GM23338 (cell line): ENCODE data around the gene GCH1. TPM values are rescaled to one million over a fixed set of nuclear protein-coding genes. Genes with fewer than 3 reads are reported as not detected.

Source experiments
- ATAC-seq: fragments of 200-7000 bp; cut with Tn5 transposase; 3 replicates; pipeline ENCODE4 v1.9.1; 2020
- DNase-seq: peaks from one replicate; pipeline ENCODE4 v3.0.0-alpha.2; 2015; ENCODE audit warnings: low spot score
- H2AFZ ChIP-seq: fragments of 200-600 bp; sonication (generic); 2 replicates; pipeline ENCODE4 v1.8.0; 2016; ENCODE audit warnings: antibody characterized with exemption, mild to moderate bottlenecking, moderate library complexity
- H3F3A ChIP-seq: fragments of 200-600 bp; sonication (generic); replicated peaks from 2 replicates; pipeline ENCODE4 v1.8.0; 2017; ENCODE audit warnings: antibody characterized with exemption, mixed run types, low read depth
- H3K27ac ChIP-seq: fragments of 200-600 bp; sonication (generic); 2 replicates; pipeline ENCODE4 v1.6.1; 2016; ENCODE audit warnings: low read depth
- H3K27me3 ChIP-seq: fragments of 200-600 bp; sonication (generic); 2 replicates; pipeline ENCODE4 v1.8.0; 2016; ENCODE audit warnings: mild to moderate bottlenecking, mixed run types, moderate library complexity; ENCODE audit not compliant: insufficient read depth
- H3K36me3 ChIP-seq: fragments of 200-600 bp; sonication (generic); 2 replicates; pipeline ENCODE4 v1.8.0; 2016; ENCODE audit warnings: mild to moderate bottlenecking; ENCODE audit not compliant: insufficient read depth
- H3K4me1 ChIP-seq: fragments of 200-600 bp; sonication (generic); 2 replicates; pipeline ENCODE4 v1.8.0; 2016; ENCODE audit warnings: mild to moderate bottlenecking, moderate library complexity; ENCODE audit not compliant: insufficient read depth
- H3K4me2 ChIP-seq: fragments of 200-600 bp; sonication (generic); 2 replicates; pipeline ENCODE4 v1.7.1; 2017; ENCODE audit warnings: mixed run types
- H3K4me3 ChIP-seq: fragments of 200-600 bp; sonication (generic); 2 replicates; pipeline ENCODE4 v1.6.1; 2016; ENCODE audit warnings: mixed run types
- H3K79me2 ChIP-seq: fragments of 200-600 bp; sonication (generic); replicated peaks from 2 replicates; pipeline ENCODE4 v1.8.0; 2017; ENCODE audit warnings: mild to moderate bottlenecking; ENCODE audit not compliant: insufficient read depth
- H3K9me2 ChIP-seq: fragments of 200-600 bp; sonication (generic); 2 replicates; pipeline ENCODE4 v1.8.0; 2017; ENCODE audit not compliant: insufficient read depth
- H4K20me1 ChIP-seq: fragments of 200-600 bp; sonication (generic); replicated peaks from 2 replicates; pipeline ENCODE4 v1.8.0; 2017; ENCODE audit warnings: mild to moderate bottlenecking; ENCODE audit not compliant: insufficient read depth
- H3K27ac Mint-ChIP-seq: 2 replicates; pipeline ENCODE4 v1.8.0; 2020; ENCODE audit warnings: inconsistent platforms, mild to moderate bottlenecking, moderate library complexity, mixed read lengths
- H3K27me3 Mint-ChIP-seq: 3 replicates; pipeline ENCODE4 v1.8.0; 2022; ENCODE audit warnings: low read depth, mild to moderate bottlenecking, moderate library complexity, mixed read lengths, inconsistent platforms; ENCODE audit not compliant: insufficient read depth, poor library complexity
- H3K36me3 Mint-ChIP-seq: 3 replicates; pipeline ENCODE4 v1.8.0; 2021; ENCODE audit warnings: low read depth, mild to moderate bottlenecking, inconsistent platforms, moderate library complexity, mixed read lengths
- H3K4me1 Mint-ChIP-seq: 3 replicates; pipeline ENCODE4 v1.8.0; 2020; ENCODE audit warnings: mild to moderate bottlenecking, inconsistent platforms, mixed read lengths
- H3K4me3 Mint-ChIP-seq: 3 replicates; pipeline ENCODE4 v1.8.0; 2021; ENCODE audit warnings: moderate library complexity, mild to moderate bottlenecking, inconsistent platforms, mixed read lengths
- H3K9me3 Mint-ChIP-seq: 3 replicates; pipeline ENCODE4 v1.8.0; 2020; ENCODE audit warnings: moderate library complexity, mild to moderate bottlenecking, inconsistent platforms, mixed read lengths
- CREB1 ChIP-seq: fragments of 250-450 bp; sonication (Bioruptor Pico); IDR thresholded peaks from 2 replicates; pipeline ENCODE4 v1.5.0; 2020; ENCODE audit warnings: low read depth, mild to moderate bottlenecking, moderate library complexity
- CTCF ChIP-seq, 2 experiments: fragments of 200-600 bp in 1 of 2; sonication (generic) in 1 of 2; conservative IDR thresholded peaks; 2 replicates each; pipeline versions ENCODE4 v1.5.1 to v1.6.1; 2016 to 2017; ENCODE audit warnings: antibody characterized with exemption in 2 of 2, low read depth in 2 of 2, mild to moderate bottlenecking in 2 of 2, moderate library complexity in 1 of 2
- EZH2 ChIP-seq: fragments of 200-600 bp; sonication (generic); IDR thresholded peaks from one replicate; pipeline ENCODE4 v1.8.0; 2017; ENCODE audit warnings: antibody characterized with exemption, mild to moderate bottlenecking, low read depth; ENCODE audit not compliant: unreplicated experiment
- EZH2phosphoT487 ChIP-seq: fragments of 200-600 bp; sonication (generic); IDR thresholded peaks from one replicate; pipeline ENCODE4 v1.8.1; 2018; ENCODE audit warnings: antibody characterized with exemption; ENCODE audit not compliant: unreplicated experiment
- JUNB ChIP-seq: IDR thresholded peaks from one replicate; pipeline ENCODE4 v1.6.1; 2016; ENCODE audit warnings: antibody characterized with exemption; ENCODE audit not compliant: unreplicated experiment
- NANOG ChIP-seq: IDR thresholded peaks from 2 replicates; pipeline ENCODE4 v1.6.1; 2016; ENCODE audit warnings: antibody characterized with exemption, borderline replicate concordance
- POLR2AphosphoS5 ChIP-seq: IDR thresholded peaks from 2 replicates; pipeline ENCODE4 v1.6.1; 2016; ENCODE audit warnings: antibody characterized with exemption, low read depth
- STAT1 ChIP-seq: IDR thresholded peaks from one replicate; pipeline ENCODE4 v1.6.1; 2016; ENCODE audit warnings: antibody characterized with exemption; ENCODE audit not compliant: unreplicated experiment
- ZNF114 ChIP-seq: fragments of 250-450 bp; sonication (Bioruptor Pico); IDR thresholded peaks from 2 replicates; pipeline ENCODE4 v1.5.0; 2020; ENCODE audit warnings: mild to moderate bottlenecking, moderate library complexity
- ZNF331 ChIP-seq: fragments of 250-450 bp; sonication (Bioruptor Pico); IDR thresholded peaks from 2 replicates; pipeline ENCODE4 v1.5.0; 2020; ENCODE audit warnings: low read depth, mild to moderate bottlenecking, moderate library complexity
- polyA plus RNA-seq: library from polyadenylated mRNA; unstranded; fragments of >200 nt; fragmentation: Nextera tagmentation; extraction: Ambion mirVana; gene quantifications from 2 replicates; pipeline ENCODE4 v1.2.1, GENCODE V29; 2016
- total RNA-seq: library from RNA; depleted of rRNA; stranded (reverse); fragments of >200 nt; shearing (Covaris generic); gene quantifications from 2 replicates; pipeline ENCODE4 v1.2.3, GENCODE V29; 2014
- TF ChIP-seq, protein P1 (sequence below): IDR thresholded peaks from one replicate; pipeline ENCODE4 v1.6.1; 2018; ENCODE audit warnings: antibody characterized with exemption; ENCODE audit not compliant: unreplicated experiment
- TF ChIP-seq, protein P2 (sequence below): fragments of 250-450 bp; sonication (Bioruptor Pico); IDR thresholded peaks from 2 replicates; pipeline ENCODE4 v1.5.0; 2020; ENCODE audit warnings: mild to moderate bottlenecking, moderate library complexity
- TF ChIP-seq, protein P3 (sequence below): IDR thresholded peaks from 2 replicates; pipeline ENCODE4 v1.6.1; 2016; ENCODE audit warnings: antibody characterized with exemption

The GCH1 gene
- total and polyA plus RNA-seq, 2 experiments from 2014 or later: 8.7 to 15.0 TPM

GRCh38 chr14:54797986-54798385 is 104.6 kb downstream of the GCH1 start:
- DNase-seq: no peak
- no peak for ATAC-seq
- no peaks in the 10 kb centered on the region for H3K36me3 Mint-ChIP-seq
- TF ChIP-seq JUNB (no peak), STAT1 (no peak), CREB1 (CRISPR knock-in tag) (no peak), ZNF114 (no peak), EZH2phosphoT487 (no peak), CTCF (conservative IDR thresholded peaks at IDR 0.05; ENCODE audit: low read depth in 2 of 2) (no peak), ZNF331 (no peak), POLR2AphosphoS5 (no peak), EZH2 (no peak), NANOG (no peak)
- TF ChIP-seq, protein P1, sequence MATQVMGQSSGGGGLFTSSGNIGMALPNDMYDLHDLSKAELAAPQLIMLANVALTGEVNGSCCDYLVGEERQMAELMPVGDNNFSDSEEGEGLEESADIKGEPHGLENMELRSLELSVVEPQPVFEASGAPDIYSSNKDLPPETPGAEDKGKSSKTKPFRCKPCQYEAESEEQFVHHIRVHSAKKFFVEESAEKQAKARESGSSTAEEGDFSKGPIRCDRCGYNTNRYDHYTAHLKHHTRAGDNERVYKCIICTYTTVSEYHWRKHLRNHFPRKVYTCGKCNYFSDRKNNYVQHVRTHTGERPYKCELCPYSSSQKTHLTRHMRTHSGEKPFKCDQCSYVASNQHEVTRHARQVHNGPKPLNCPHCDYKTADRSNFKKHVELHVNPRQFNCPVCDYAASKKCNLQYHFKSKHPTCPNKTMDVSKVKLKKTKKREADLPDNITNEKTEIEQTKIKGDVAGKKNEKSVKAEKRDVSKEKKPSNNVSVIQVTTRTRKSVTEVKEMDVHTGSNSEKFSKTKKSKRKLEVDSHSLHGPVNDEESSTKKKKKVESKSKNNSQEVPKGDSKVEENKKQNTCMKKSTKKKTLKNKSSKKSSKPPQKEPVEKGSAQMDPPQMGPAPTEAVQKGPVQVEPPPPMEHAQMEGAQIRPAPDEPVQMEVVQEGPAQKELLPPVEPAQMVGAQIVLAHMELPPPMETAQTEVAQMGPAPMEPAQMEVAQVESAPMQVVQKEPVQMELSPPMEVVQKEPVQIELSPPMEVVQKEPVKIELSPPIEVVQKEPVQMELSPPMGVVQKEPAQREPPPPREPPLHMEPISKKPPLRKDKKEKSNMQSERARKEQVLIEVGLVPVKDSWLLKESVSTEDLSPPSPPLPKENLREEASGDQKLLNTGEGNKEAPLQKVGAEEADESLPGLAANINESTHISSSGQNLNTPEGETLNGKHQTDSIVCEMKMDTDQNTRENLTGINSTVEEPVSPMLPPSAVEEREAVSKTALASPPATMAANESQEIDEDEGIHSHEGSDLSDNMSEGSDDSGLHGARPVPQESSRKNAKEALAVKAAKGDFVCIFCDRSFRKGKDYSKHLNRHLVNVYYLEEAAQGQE: no peak
- TF ChIP-seq, protein P2, sequence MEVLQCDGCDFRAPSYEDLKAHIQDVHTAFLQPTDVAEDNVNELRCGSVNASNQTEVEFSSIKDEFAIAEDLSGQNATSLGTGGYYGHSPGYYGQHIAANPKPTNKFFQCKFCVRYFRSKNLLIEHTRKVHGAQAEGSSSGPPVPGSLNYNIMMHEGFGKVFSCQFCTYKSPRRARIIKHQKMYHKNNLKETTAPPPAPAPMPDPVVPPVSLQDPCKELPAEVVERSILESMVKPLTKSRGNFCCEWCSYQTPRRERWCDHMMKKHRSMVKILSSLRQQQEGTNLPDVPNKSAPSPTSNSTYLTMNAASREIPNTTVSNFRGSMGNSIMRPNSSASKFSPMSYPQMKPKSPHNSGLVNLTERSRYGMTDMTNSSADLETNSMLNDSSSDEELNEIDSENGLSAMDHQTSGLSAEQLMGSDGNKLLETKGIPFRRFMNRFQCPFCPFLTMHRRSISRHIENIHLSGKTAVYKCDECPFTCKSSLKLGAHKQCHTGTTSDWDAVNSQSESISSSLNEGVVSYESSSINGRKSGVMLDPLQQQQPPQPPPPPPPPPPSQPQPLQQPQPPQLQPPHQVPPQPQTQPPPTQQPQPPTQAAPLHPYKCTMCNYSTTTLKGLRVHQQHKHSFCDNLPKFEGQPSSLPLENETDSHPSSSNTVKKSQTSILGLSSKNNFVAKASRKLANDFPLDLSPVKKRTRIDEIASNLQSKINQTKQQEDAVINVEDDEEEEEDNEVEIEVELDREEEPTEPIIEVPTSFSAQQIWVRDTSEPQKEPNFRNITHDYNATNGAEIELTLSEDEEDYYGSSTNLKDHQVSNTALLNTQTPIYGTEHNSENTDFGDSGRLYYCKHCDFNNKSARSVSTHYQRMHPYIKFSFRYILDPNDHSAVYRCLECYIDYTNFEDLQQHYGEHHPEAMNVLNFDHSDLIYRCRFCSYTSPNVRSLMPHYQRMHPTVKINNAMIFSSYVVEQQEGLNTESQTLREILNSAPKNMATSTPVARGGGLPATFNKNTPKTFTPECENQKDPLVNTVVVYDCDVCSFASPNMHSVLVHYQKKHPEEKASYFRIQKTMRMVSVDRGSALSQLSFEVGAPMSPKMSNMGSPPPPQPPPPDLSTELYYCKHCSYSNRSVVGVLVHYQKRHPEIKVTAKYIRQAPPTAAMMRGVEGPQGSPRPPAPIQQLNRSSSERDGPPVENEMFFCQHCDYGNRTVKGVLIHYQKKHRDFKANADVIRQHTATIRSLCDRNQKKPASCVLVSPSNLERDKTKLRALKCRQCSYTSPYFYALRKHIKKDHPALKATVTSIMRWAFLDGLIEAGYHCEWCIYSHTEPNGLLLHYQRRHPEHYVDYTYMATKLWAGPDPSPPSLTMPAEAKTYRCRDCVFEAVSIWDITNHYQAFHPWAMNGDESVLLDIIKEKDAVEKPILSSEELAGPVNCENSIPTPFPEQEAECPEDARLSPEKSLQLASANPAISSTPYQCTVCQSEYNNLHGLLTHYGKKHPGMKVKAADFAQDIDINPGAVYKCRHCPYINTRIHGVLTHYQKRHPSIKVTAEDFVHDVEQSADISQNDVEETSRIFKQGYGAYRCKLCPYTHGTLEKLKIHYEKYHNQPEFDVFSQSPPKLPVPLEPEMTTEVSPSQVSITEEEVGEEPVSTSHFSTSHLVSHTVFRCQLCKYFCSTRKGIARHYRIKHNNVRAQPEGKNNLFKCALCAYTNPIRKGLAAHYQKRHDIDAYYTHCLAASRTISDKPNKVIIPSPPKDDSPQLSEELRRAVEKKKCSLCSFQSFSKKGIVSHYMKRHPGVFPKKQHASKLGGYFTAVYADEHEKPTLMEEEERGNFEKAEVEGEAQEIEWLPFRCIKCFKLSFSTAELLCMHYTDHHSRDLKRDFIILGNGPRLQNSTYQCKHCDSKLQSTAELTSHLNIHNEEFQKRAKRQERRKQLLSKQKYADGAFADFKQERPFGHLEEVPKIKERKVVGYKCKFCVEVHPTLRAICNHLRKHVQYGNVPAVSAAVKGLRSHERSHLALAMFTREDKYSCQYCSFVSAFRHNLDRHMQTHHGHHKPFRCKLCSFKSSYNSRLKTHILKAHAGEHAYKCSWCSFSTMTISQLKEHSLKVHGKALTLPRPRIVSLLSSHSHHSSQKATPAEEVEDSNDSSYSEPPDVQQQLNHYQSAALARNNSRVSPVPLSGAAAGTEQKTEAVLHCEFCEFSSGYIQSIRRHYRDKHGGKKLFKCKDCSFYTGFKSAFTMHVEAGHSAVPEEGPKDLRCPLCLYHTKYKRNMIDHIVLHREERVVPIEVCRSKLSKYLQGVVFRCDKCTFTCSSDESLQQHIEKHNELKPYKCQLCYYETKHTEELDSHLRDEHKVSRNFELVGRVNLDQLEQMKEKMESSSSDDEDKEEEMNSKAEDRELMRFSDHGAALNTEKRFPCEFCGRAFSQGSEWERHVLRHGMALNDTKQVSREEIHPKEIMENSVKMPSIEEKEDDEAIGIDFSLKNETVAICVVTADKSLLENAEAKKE: no peak
- TF ChIP-seq, protein P3, sequence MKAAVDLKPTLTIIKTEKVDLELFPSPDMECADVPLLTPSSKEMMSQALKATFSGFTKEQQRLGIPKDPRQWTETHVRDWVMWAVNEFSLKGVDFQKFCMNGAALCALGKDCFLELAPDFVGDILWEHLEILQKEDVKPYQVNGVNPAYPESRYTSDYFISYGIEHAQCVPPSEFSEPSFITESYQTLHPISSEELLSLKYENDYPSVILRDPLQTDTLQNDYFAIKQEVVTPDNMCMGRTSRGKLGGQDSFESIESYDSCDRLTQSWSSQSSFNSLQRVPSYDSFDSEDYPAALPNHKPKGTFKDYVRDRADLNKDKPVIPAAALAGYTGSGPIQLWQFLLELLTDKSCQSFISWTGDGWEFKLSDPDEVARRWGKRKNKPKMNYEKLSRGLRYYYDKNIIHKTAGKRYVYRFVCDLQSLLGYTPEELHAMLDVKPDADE: no peak
- no peaks in the 10 kb centered on the region for H3K27me3 ChIP-seq
- H3K4me1 ChIP-seq: no peaks in the 10 kb centered on the region
- no peaks in the 10 kb centered on the region for H3K9me2 ChIP-seq
- H2AFZ ChIP-seq: no peak overlapping the region
- no peaks in the 10 kb centered on the region for H3K36me3 ChIP-seq
- no peak overlapping the region for H3K27ac Mint-ChIP-seq
- no peak overlapping the region for H3K27ac ChIP-seq
- no peak overlapping the region for H3K4me3 ChIP-seq
- H3K27me3 Mint-ChIP-seq: peaks cover 2% of the 10 kb centered on the region
- H3F3A ChIP-seq: no peaks in the 10 kb centered on the region
- peaks cover 5% of the 10 kb centered on the region; the same call in 1 of the 3 replicates for H3K4me1 Mint-ChIP-seq
- H3K4me2 ChIP-seq: no peak overlapping the region
- H4K20me1 ChIP-seq: no peaks in the 10 kb centered on the region
- no peaks in the 10 kb centered on the region for H3K9me3 Mint-ChIP-seq
- no peak overlapping the region for H3K4me3 Mint-ChIP-seq
- no peaks in the 10 kb centered on the region for H3K79me2 ChIP-seq
